IMR-90 (cell line): ENCODE measurements around the gene RFK.

Experiments
- MXI1 ChIP-seq: IDR thresholded peaks from 2 replicates; pipeline ENCODE4 v1.6.1; 2012; ENCODE audit warnings: low read depth, mild to moderate bottlenecking, low read length, moderate library complexity, borderline replicate concordance
- RAD21 ChIP-seq: IDR thresholded peaks from 2 replicates; pipeline ENCODE4 v1.6.1; 2012; ENCODE audit warnings: low read length, improper control_type of control experiment
- TF ChIP-seq, protein P1 (sequence below): conservative IDR thresholded peaks from 2 replicates; pipeline ENCODE4 v1.5.1; 2012; ENCODE audit warnings: mild to moderate bottlenecking, low read depth, low read length, improper control_type of control experiment

DNA sequence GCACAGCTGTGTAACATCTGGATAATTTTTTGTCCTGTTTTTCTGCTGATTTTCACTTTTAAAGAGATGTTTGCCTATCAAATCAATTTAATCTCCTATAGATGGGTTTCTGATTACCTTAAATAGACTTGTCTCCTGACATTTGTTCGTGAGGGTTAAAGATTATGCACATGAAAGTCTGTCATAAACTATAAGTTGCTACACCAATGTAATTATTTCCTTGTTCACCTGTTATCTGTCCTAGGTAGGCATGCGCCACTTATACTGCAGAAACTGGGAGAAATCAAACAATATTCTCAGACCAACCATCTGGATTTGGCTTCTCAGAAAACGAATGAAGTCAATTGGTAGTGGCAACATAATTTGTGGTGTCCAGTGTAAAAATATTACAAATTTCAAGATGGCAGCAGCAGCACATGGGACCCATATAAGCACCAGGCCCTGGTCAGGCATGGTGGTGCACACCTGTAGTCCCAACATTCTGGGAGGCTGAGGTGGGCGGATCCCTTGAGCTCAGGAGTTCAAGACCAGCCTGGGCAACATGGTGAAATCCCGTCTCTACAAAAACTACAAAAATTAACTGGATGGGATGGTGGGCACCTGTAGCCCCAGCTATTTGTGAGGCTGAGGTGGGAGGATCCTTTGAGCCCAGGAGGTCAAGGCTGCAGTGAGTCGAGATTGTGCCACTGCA lies 20.3 kb downstream of the RFK start:
- TF ChIP-seq, protein P1, sequence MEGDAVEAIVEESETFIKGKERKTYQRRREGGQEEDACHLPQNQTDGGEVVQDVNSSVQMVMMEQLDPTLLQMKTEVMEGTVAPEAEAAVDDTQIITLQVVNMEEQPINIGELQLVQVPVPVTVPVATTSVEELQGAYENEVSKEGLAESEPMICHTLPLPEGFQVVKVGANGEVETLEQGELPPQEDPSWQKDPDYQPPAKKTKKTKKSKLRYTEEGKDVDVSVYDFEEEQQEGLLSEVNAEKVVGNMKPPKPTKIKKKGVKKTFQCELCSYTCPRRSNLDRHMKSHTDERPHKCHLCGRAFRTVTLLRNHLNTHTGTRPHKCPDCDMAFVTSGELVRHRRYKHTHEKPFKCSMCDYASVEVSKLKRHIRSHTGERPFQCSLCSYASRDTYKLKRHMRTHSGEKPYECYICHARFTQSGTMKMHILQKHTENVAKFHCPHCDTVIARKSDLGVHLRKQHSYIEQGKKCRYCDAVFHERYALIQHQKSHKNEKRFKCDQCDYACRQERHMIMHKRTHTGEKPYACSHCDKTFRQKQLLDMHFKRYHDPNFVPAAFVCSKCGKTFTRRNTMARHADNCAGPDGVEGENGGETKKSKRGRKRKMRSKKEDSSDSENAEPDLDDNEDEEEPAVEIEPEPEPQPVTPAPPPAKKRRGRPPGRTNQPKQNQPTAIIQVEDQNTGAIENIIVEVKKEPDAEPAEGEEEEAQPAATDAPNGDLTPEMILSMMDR, result no peak
- TF ChIP-seq RAD21 (no peak), MXI1 (no peak)
